ENCODE results near the gene CDH5.

GRCh38 chr16:66423177-66423576 lies 56.7 kb downstream of the CDH5 start:
- TF ChIP-seq CTCF (conservative IDR thresholded peaks at IDR 0.05; ENCODE audit: low read depth, low read length) = no peak
- TF ChIP-seq RAD21 (IDR thresholded peaks at IDR 0.05; ENCODE audit: low read length) = no peak
- no peak for TF ChIP-seq FOS (IDR thresholded peaks at IDR 0.05; ENCODE audit: low read depth, low read length)
- no peak for TF ChIP-seq POLR2A (IDR thresholded peaks at IDR 0.05; ENCODE audit: low read depth, low read length)
- TF ChIP-seq SMC3 (IDR thresholded peaks at IDR 0.05; ENCODE audit: low read depth, low read length) = no peak
- TF ChIP-seq MXI1 (IDR thresholded peaks at IDR 0.05; ENCODE audit: borderline replicate concordance, low read depth, low read length) = no peak
- no peak for TF ChIP-seq USF2 (IDR thresholded peaks at IDR 0.05; ENCODE audit: low read depth, low read length)
- no peak for TF ChIP-seq RFX5 (IDR thresholded peaks at IDR 0.05; ENCODE audit: low read depth, low read length)
- TF ChIP-seq BHLHE40 (IDR thresholded peaks at IDR 0.05; ENCODE audit: low read depth, low read length) = no peak
- TF ChIP-seq NFE2L2 (IDR thresholded peaks at IDR 0.05; ENCODE audit: low read depth, low read length) = no peak
- no peak for TF ChIP-seq CHD1 (IDR thresholded peaks at IDR 0.05; ENCODE audit: low read depth, low read length)
- TF ChIP-seq CEBPB (IDR thresholded peaks at IDR 0.05; ENCODE audit: low read depth, low read length) = no peak

All from IMR-90 (cell line).